HEK293 (cell line): ENCODE data around the gene NOB1.
"Not testable (repeated sequence)": the region's sequence is repeated elsewhere in the genome, so short reads cannot be mapped to it uniquely, and the experiment has no call there.

Source experiments
- CTCF ChIA-PET: fragments of 350-600 bp; formaldehyde crosslinking; extraction: SDS; loops from one replicate; lab custom pipeline; 2021; ENCODE audit warnings: antibody characterized with exemption; lab: Yijun Ruan, JAX
- POLR2A ChIA-PET: fragments of 300-600 bp; formaldehyde crosslinking; extraction: SDS; loops from one replicate; lab custom pipeline; 2020; ENCODE audit warnings: antibody characterized with exemption, inconsistent platforms; lab: Yijun Ruan, JAX
- H3K27ac ChIP-seq: fragments of 200-500 bp; sonication (Bioruptor generic); 2 replicates; pipeline ENCODE4 v1.5.1; 2014; ENCODE audit warnings: low read depth, low read length, control low read depth, inconsistent platforms; ENCODE audit errors: extremely low read depth
- H3K36me3 ChIP-seq, 2 experiments: fragments of 200-500 bp in 1 of 2; sonication (Bioruptor generic) in 1 of 2; 1 replicate in 1 of 2; 2 replicates in 1 of 2; pipeline ENCODE4 v1.5.1; 2014 to 2017; ENCODE audit warnings: inconsistent platforms in 2 of 2, low read length in 2 of 2; ENCODE audit not compliant: control insufficient read depth in 2 of 2, insufficient read depth in 1 of 2
- H3K4me1 ChIP-seq: fragments of 200-500 bp; sonication (Bioruptor generic); 2 replicates; pipeline ENCODE4 v1.5.1; 2014; ENCODE audit warnings: mild to moderate bottlenecking, low read length, inconsistent platforms; ENCODE audit not compliant: control insufficient read depth, insufficient read depth
- H3K4me3 ChIP-seq: 2 replicates; pipeline ENCODE4 v1.5.1; 2011; ENCODE audit warnings: low read depth, mild to moderate bottlenecking, control low read depth, low read length, moderate library complexity
- H3K9me3 ChIP-seq: fragments of 200-500 bp; sonication (Bioruptor generic); 2 replicates; pipeline ENCODE4 v1.5.1; 2014; ENCODE audit warnings: low read depth, low read length, inconsistent platforms; ENCODE audit not compliant: control insufficient read depth, insufficient read depth
- HOXD13 ChIP-seq: sonication (generic); formaldehyde crosslinking; IDR thresholded peaks from 2 replicates; pipeline ENCODE4 v1.8.0; 2022; ENCODE audit warnings: missing genetic modification reagents, borderline replicate concordance
- OSR2 ChIP-seq: fragments of 450-650 bp; formaldehyde crosslinking; IDR thresholded peaks from 2 replicates; pipeline ENCODE4 v1.5.1; 2016; ENCODE audit warnings: missing biosample characterization, missing genetic modification characterization
- SETDB1 ChIP-seq: IDR thresholded peaks from one replicate; pipeline ENCODE4 v1.6.1; 2017; ENCODE audit warnings: mild to moderate bottlenecking, low read length, moderate library complexity, mixed read lengths; ENCODE audit not compliant: insufficient read length
- WT1 ChIP-seq: fragments of 450-650 bp; formaldehyde crosslinking; IDR thresholded peaks from 2 replicates; pipeline ENCODE4 v1.5.1; 2016; ENCODE audit warnings: missing biosample characterization, missing genetic modification characterization
- ZBTB1 ChIP-seq: fragments of 450-650 bp; formaldehyde crosslinking; IDR thresholded peaks from 2 replicates; pipeline ENCODE4 v1.5.1; 2016; ENCODE audit warnings: missing biosample characterization, missing genetic modification characterization
- ZFP3 ChIP-seq: fragments of 450-650 bp; formaldehyde crosslinking; IDR thresholded peaks from 2 replicates; pipeline ENCODE4 v1.5.1; 2016; ENCODE audit warnings: low read depth, missing biosample characterization, missing genetic modification characterization
- ZFP41 ChIP-seq: fragments of 450-650 bp; formaldehyde crosslinking; IDR thresholded peaks from 2 replicates; pipeline ENCODE4 v1.5.1; 2016; ENCODE audit warnings: missing biosample characterization, missing genetic modification characterization, borderline replicate concordance
- ZNF133 ChIP-seq: fragments of 450-650 bp; formaldehyde crosslinking; IDR thresholded peaks from 2 replicates; pipeline ENCODE4 v1.5.1; 2016; ENCODE audit warnings: missing biosample characterization, missing genetic modification characterization
- ZNF155 ChIP-seq: fragments of 450-650 bp; formaldehyde crosslinking; IDR thresholded peaks from 2 replicates; pipeline ENCODE4 v1.5.1; 2016; ENCODE audit warnings: missing biosample characterization, missing genetic modification characterization
- ZNF169 ChIP-seq: fragments of 450-650 bp; formaldehyde crosslinking; IDR thresholded peaks from 2 replicates; pipeline ENCODE4 v1.5.1; 2016; ENCODE audit warnings: missing biosample characterization, missing genetic modification characterization
- ZNF292 ChIP-seq: fragments of 450-650 bp; formaldehyde crosslinking; IDR thresholded peaks from 2 replicates; pipeline ENCODE4 v1.5.1; 2016; ENCODE audit warnings: low read depth, missing biosample characterization, missing genetic modification characterization, borderline replicate concordance
- ZNF324 ChIP-seq: fragments of 450-650 bp; formaldehyde crosslinking; IDR thresholded peaks from 2 replicates; pipeline ENCODE4 v1.5.1; 2016; ENCODE audit warnings: missing biosample characterization, missing genetic modification characterization
- ZNF394 ChIP-seq: fragments of 450-650 bp; formaldehyde crosslinking; IDR thresholded peaks from 2 replicates; pipeline ENCODE4 v1.5.1; 2016; ENCODE audit warnings: missing biosample characterization, missing genetic modification characterization, mild to moderate bottlenecking, moderate library complexity, borderline replicate concordance
- ZNF404 ChIP-seq: fragments of 450-650 bp; formaldehyde crosslinking; IDR thresholded peaks from 2 replicates; pipeline ENCODE4 v1.5.1; 2017; ENCODE audit warnings: missing biosample characterization, missing genetic modification characterization
- ZNF433 ChIP-seq: fragments of 450-650 bp; formaldehyde crosslinking; IDR thresholded peaks from 2 replicates; pipeline ENCODE4 v1.5.1; 2016; ENCODE audit warnings: missing biosample characterization, missing genetic modification characterization, low read depth
- ZNF544 ChIP-seq: fragments of 450-650 bp; formaldehyde crosslinking; IDR thresholded peaks from 2 replicates; pipeline ENCODE4 v1.5.0; 2017; ENCODE audit warnings: missing biosample characterization, missing genetic modification characterization
- ZNF626 ChIP-seq: fragments of 450-650 bp; sonication (Bioruptor Pico); formaldehyde crosslinking; IDR thresholded peaks from 2 replicates; pipeline ENCODE4 v1.5.1; 2018; ENCODE audit warnings: missing biosample characterization, missing genetic modification characterization, inconsistent platforms
- ZNF776 ChIP-seq: fragments of 450-650 bp; formaldehyde crosslinking; IDR thresholded peaks from 2 replicates; pipeline ENCODE4 v1.5.0; 2017; ENCODE audit warnings: missing biosample characterization, missing genetic modification characterization, borderline replicate concordance
- ZNF830 ChIP-seq: fragments of 450-650 bp; IDR thresholded peaks from 2 replicates; pipeline ENCODE4 v1.5.0; 2018; ENCODE audit warnings: missing biosample characterization, missing genetic modification characterization, low read depth, mild to moderate bottlenecking, moderate library complexity
- TF ChIP-seq, protein P1 (sequence below): fragments of 450-650 bp; formaldehyde crosslinking; IDR thresholded peaks from 2 replicates; pipeline ENCODE4 v1.5.0; 2017; ENCODE audit warnings: missing biosample characterization, missing genetic modification characterization, borderline replicate concordance
- TF ChIP-seq, protein P2 (sequence below): fragments of 450-650 bp; formaldehyde crosslinking; IDR thresholded peaks from 2 replicates; pipeline ENCODE4 v1.5.1; 2016; ENCODE audit warnings: missing biosample characterization, missing genetic modification characterization
- TF ChIP-seq, protein P3 (sequence below): sonication (generic); formaldehyde crosslinking; IDR thresholded peaks from 2 replicates; pipeline ENCODE4 v1.8.1; 2022; ENCODE audit warnings: mild to moderate bottlenecking, moderate library complexity, missing genetic modification reagents
- TF ChIP-seq, protein P4 (sequence below): fragments of 450-650 bp; formaldehyde crosslinking; IDR thresholded peaks from 2 replicates; pipeline ENCODE4 v1.5.1; 2016; ENCODE audit warnings: missing biosample characterization, missing genetic modification characterization
- TF ChIP-seq, protein P5 (sequence below): fragments of 450-650 bp; formaldehyde crosslinking; IDR thresholded peaks from 2 replicates; pipeline ENCODE4 v1.5.1; 2016; ENCODE audit warnings: missing biosample characterization, missing genetic modification characterization

Gene NOB1

DNA sequence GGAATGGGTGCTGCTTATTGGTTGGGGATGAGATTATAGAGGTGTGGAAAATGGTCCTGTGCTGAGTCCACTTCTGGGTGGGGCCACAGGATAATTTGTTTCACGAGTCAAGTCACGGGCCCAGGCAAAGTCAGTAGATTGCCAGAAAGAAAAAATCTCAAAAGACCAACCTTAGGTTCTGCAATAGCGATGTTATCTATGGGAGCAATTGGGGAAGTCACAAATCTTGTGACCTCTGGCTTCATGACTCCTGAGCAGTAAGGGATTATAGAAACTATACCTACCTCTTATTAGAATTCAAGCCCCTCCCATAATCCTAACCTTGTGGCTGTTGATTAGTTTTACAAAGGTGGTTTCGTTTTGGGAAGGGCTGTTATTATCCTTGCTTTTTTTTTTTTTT lies 38.8 kb upstream of the NOB1 start:
- H3K4me1 ChIP-seq, result no peaks in the 10 kb centered on the region
- H3K27ac ChIP-seq, result no peak overlapping the region
- H3K4me3 ChIP-seq, result no peak overlapping the region
- no peaks in the 10 kb centered on the region for H3K9me3 ChIP-seq
- TF ChIP-seq, protein P1, sequence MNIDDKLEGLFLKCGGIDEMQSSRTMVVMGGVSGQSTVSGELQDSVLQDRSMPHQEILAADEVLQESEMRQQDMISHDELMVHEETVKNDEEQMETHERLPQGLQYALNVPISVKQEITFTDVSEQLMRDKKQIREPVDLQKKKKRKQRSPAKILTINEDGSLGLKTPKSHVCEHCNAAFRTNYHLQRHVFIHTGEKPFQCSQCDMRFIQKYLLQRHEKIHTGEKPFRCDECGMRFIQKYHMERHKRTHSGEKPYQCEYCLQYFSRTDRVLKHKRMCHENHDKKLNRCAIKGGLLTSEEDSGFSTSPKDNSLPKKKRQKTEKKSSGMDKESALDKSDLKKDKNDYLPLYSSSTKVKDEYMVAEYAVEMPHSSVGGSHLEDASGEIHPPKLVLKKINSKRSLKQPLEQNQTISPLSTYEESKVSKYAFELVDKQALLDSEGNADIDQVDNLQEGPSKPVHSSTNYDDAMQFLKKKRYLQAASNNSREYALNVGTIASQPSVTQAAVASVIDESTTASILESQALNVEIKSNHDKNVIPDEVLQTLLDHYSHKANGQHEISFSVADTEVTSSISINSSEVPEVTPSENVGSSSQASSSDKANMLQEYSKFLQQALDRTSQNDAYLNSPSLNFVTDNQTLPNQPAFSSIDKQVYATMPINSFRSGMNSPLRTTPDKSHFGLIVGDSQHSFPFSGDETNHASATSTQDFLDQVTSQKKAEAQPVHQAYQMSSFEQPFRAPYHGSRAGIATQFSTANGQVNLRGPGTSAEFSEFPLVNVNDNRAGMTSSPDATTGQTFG (tag by site-specific recombination), result no peak
- no peak for TF ChIP-seq ZNF776
- no peak for TF ChIP-seq ZNF292 (tag by site-specific recombination)
- TF ChIP-seq ZNF433, result no peak
- no peak for TF ChIP-seq ZNF404
- TF ChIP-seq ZNF324, result no peak
- TF ChIP-seq, protein P2, sequence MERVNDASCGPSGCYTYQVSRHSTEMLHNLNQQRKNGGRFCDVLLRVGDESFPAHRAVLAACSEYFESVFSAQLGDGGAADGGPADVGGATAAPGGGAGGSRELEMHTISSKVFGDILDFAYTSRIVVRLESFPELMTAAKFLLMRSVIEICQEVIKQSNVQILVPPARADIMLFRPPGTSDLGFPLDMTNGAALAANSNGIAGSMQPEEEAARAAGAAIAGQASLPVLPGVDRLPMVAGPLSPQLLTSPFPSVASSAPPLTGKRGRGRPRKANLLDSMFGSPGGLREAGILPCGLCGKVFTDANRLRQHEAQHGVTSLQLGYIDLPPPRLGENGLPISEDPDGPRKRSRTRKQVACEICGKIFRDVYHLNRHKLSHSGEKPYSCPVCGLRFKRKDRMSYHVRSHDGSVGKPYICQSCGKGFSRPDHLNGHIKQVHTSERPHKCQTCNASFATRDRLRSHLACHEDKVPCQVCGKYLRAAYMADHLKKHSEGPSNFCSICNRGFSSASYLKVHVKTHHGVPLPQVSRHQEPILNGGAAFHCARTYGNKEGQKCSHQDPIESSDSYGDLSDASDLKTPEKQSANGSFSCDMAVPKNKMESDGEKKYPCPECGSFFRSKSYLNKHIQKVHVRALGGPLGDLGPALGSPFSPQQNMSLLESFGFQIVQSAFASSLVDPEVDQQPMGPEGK, result no peak
- ChIA-PET CTCF (interaction anchor here (6.5 kb wide), 1 partner anchor 137 kb away, joined by 81 read pairs; no protein-coding TSS in a partner anchor), POLR2A (no interaction called here)
- H3K36me3 ChIP-seq, result peaks cover 0 to 8% of the 10 kb centered on the region in 2 experiments; a peak in 2 of 3 replicates

DNA sequence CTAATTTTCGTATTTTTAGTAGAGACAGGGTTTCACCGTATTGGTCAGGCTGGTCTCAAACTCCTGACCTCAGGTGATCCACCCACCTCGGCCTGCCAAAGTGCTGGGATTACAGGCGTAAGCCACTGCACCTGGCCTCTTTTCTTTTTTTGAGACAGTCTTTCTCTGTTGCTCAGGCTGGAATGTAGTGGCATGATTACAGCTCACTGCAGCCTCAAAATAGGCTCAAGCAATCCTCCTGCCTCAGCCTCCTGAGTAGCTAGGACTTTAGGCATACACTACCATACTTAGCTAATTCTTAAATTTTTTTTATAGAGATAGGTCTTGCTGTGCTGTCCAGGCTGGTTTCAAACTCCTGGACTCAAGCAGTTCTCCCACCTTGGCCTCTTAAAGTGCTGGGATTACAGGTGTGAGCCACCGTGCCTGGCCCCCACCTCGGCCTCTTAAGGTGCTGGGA lies 36.7 kb upstream of the NOB1 start:
- CTCF ChIA-PET, result interaction anchor here (0.6 to 1.4 kb wide), 2 partner anchors 139 to 562 kb away, joined by 3 to 5 read pairs; no protein-coding TSS in a partner anchor
- H3K27ac ChIP-seq, H3K9me3 ChIP-seq, POLR2A ChIA-PET, H3K4me3 ChIP-seq, H3K4me1 ChIP-seq: not testable (repeated sequence)
- H3K36me3 ChIP-seq, result peaks cover 5 to 26% of the 10 kb centered on the region in 2 experiments; a peak in 2 of 3 replicates

DNA sequence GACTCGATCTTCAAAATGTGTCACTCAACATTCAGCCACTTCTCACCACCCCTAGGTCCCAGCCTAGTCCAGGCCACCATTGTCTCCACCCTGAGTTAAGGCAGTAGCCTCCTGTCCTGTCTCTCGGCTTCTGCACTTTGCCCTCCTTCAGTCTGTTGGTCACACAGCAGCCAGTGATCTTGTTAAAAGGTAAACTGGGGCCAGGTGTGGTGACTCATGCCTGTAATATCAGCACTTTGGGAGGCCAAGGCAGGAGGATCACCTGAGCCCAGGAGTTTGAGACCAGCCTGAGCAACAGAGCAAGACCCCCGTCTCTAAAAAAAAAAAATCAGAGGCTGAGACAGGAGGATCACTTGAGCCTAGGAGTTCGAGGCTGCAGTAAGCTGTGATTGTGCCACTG lies 33.2 kb upstream of the NOB1 start:
- Histone ChIP-seq H3K36me3 (peaks cover 5 to 26% of the 10 kb centered on the region in 2 experiments; a peak in 2 of 3 replicates), H3K4me3 (no peak overlapping the region), H3K9me3 (no peaks in the 10 kb centered on the region), H3K4me1 (no peaks in the 10 kb centered on the region), H3K27ac (no peak overlapping the region)
- CTCF ChIA-PET, result interaction anchor here (0.7 kb wide), 1 partner anchor 20 kb away, joined by 3 read pairs; no protein-coding TSS in a partner anchor
- POLR2A ChIA-PET, result no interaction called here
- TF ChIP-seq, protein P3, sequence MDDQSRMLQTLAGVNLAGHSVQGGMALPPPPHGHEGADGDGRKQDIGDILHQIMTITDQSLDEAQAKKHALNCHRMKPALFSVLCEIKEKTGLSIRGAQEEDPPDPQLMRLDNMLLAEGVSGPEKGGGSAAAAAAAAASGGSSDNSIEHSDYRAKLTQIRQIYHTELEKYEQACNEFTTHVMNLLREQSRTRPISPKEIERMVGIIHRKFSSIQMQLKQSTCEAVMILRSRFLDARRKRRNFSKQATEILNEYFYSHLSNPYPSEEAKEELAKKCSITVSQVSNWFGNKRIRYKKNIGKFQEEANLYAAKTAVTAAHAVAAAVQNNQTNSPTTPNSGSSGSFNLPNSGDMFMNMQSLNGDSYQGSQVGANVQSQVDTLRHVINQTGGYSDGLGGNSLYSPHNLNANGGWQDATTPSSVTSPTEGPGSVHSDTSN (CRISPR knock-in tag), result no peak
- TF ChIP-seq ZNF169 (no peak), ZNF133 (tag by site-specific recombination) (no peak), ZFP41 (tag by site-specific recombination) (no peak), ZBTB1 (no peak), HOXD13 (CRISPR knock-in tag) (no peak), ZNF544 (no peak), ZNF155 (tag by site-specific recombination) (no peak), OSR2 (tag by site-specific recombination) (no peak), ZFP3 (tag by site-specific recombination) (no peak), WT1 (tag by site-specific recombination) (no peak), ZNF626 (no peak), ZNF776 (no peak), ZNF830 (tag by site-specific recombination) (no peak), ZNF394 (tag by site-specific recombination) (no peak), SETDB1 (no peak)
- TF ChIP-seq, protein P4, sequence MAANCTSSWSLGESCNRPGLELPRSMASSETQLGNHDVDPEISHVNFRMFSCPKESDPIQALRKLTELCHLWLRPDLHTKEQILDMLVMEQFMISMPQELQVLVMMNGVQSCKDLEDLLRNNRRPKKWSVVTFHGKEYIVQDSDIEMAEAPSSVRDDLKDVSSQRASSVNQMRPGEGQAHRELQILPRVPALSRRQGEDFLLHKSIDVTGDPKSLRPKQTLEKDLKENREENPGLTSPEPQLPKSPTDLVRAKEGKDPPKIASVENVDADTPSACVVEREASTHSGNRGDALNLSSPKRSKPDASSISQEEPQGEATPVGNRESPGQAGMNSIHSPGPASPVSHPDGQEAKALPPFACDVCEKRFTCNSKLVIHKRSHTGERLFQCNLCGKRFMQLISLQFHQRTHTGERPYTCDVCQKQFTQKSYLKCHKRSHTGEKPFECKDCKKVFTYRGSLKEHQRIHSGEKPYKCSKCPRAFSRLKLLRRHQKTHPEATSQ (tag by site-specific recombination), result no peak
- TF ChIP-seq, protein P5, sequence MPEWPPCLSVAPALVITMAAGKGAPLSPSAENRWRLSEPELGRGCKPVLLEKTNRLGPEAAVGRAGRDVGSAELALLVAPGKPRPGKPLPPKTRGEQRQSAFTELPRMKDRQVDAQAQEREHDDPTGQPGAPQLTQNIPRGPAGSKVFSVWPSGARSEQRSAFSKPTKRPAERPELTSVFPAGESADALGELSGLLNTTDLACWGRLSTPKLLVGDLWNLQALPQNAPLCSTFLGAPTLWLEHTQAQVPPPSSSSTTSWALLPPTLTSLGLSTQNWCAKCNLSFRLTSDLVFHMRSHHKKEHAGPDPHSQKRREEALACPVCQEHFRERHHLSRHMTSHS (tag by site-specific recombination), result no peak
